Stimulated activated memory B cell treated with anti-CD40 and anti-IgM and Interleukin-4, amounts not matched to agents 10 μg/mL and 1 μg/mL and 100 μg/mL, for 72 hours (primary cell): ENCODE results near the gene ZNF408.

Experiments
- ATAC-seq: fragments of 150-1000 bp; cut with Tn5 transposase; 2 replicates; pipeline ENCODE4 v1.10.0; 2021
- H3K27ac Mint-ChIP-seq: one replicate; pipeline ENCODE4 v1.8.0; 2022; ENCODE audit warnings: mild to moderate bottlenecking, mixed read lengths
- H3K27me3 Mint-ChIP-seq: one replicate; pipeline ENCODE4 v1.8.0; 2022; ENCODE audit warnings: mixed read lengths
- H3K36me3 Mint-ChIP-seq: one replicate; pipeline ENCODE4 v1.8.0; 2022; ENCODE audit warnings: mixed read lengths
- H3K4me1 Mint-ChIP-seq: one replicate; pipeline ENCODE4 v1.8.0; 2022; ENCODE audit warnings: mixed read lengths
- H3K4me3 Mint-ChIP-seq: one replicate; pipeline ENCODE4 v1.8.0; 2022; ENCODE audit warnings: mild to moderate bottlenecking, moderate library complexity, mixed read lengths
- H3K9me3 Mint-ChIP-seq: one replicate; pipeline ENCODE4 v1.8.0; 2022; ENCODE audit warnings: mixed read lengths

ZNF408 gene

GRCh38 chr11:46743693-46744339, 43.0 kb downstream of the ZNF408 start:
- Mint-ChIP-seq H3K27me3 (no peaks in the 10 kb centered on the region), H3K9me3 (no peaks in the 10 kb centered on the region), H3K27ac (no peak overlapping the region), H3K4me3 (no peak overlapping the region), H3K36me3 (peaks cover 59% of the 10 kb centered on the region), H3K4me1 (no peaks in the 10 kb centered on the region)
- no peak for ATAC-seq

- Mint-ChIP-seq H3K36me3 (peaks cover 72% of the 10 kb centered on the region), H3K27ac (no peak overlapping the region), H3K27me3 (no peaks in the 10 kb centered on the region), H3K4me3 (no peak overlapping the region), H3K4me1 (no peaks in the 10 kb centered on the region), H3K9me3 (no peaks in the 10 kb centered on the region)
- ATAC-seq, result no peak
Observed at GRCh38 chr11:46745328-46745727, 44.5 kb downstream of the ZNF408 start.

GRCh38 chr11:46745995-46746394, 45.2 kb downstream of the ZNF408 start:
- H3K36me3 Mint-ChIP-seq, result peaks cover 77% of the 10 kb centered on the region
- no peak overlapping the region for H3K4me3 Mint-ChIP-seq
- ATAC-seq, result no peak
- H3K27ac Mint-ChIP-seq, result no peak overlapping the region
- no peaks in the 10 kb centered on the region for H3K9me3 Mint-ChIP-seq
- H3K27me3 Mint-ChIP-seq, result no peaks in the 10 kb centered on the region
- H3K4me1 Mint-ChIP-seq, result no peaks in the 10 kb centered on the region

DNA sequence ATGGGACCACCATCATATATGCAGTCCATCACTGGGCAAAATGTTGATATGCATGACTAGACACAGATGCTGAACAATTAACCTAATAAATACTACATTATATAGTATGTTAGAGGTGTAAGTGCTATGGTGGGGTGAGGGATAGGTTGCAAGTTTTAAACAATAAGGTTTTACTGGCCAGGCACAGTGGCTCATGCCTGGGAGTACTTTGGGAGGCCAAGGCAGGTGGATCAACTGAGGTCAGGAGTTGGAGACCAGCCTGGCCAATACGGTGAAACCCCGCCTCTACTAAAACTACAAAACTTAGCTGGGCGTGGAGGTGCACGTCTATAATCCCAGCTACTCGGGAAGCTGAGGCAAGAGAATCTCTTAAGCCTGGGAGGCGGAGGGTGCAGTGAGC, 46.3 kb downstream of the ZNF408 start:
- H3K4me1 Mint-ChIP-seq, result no peaks in the 10 kb centered on the region
- no peak overlapping the region for H3K4me3 Mint-ChIP-seq
- no peaks in the 10 kb centered on the region for H3K27me3 Mint-ChIP-seq
- H3K27ac Mint-ChIP-seq, result no peak overlapping the region
- H3K9me3 Mint-ChIP-seq, result no peaks in the 10 kb centered on the region
- ATAC-seq, result no peak
- H3K36me3 Mint-ChIP-seq, result peaks cover 74% of the 10 kb centered on the region
